HG03097 (cell line): ENCODE results near the gene RASGRP4.

Source experiments
- ATAC-seq: cut with Tn5 transposase; IDR thresholded peaks from one replicate; pipeline ENCODE4 v1.9.1; 2021; ENCODE audit not compliant: unreplicated experiment, low FRiP score

RASGRP4 gene

GRCh38 chr19:38391911-38392464, 34.0 kb downstream of the RASGRP4 start:
- no peak for ATAC-seq

GRCh38 chr19:38389957-38390924, 35.8 kb downstream of the RASGRP4 start:
- no peak for ATAC-seq

- ATAC-seq = no peak
Measured at GRCh38 chr19:38389101-38389925, 36.7 kb downstream of the RASGRP4 start.

- ATAC-seq = no peak
Measured at GRCh38 chr19:38388349-38389100, 37.5 kb downstream of the RASGRP4 start, which contains the start of gene SPRED3. Gene SPRED3 (plus strand): TSS chr19:38388697. CDS start chr19:38390303, 1,606 bp downstream.

- no peak for ATAC-seq
Measured at GRCh38 chr19:38387550-38388348, 38.3 kb downstream of the RASGRP4 start, which contains the start of gene GGN. Gene GGN (minus strand): TSS chr19:38388034. CDS start chr19:38387261, 773 bp downstream.

GRCh38 chr19:38386971-38387549, 39.0 kb downstream of the RASGRP4 start:
- no peak for ATAC-seq

- ATAC-seq = no peak
Measured at GRCh38 chr19:38386300-38386970, 39.6 kb downstream of the RASGRP4 start.

GRCh38 chr19:38385804-38386257, 40.2 kb downstream of the RASGRP4 start:
- no peak for ATAC-seq

GRCh38 chr19:38385057-38385803, 40.8 kb downstream of the RASGRP4 start:
- no peak for ATAC-seq

- ATAC-seq = no peak
Measured at GRCh38 chr19:38384209-38385027, 41.6 kb downstream of the RASGRP4 start.

GRCh38 chr19:38383743-38384142, 42.3 kb downstream of the RASGRP4 start:
- ATAC-seq = no peak

- ATAC-seq = no peak
Measured at GRCh38 chr19:38383184-38383583, 42.8 kb downstream of the RASGRP4 start.

GRCh38 chr19:38381138-38381537, 44.9 kb downstream of the RASGRP4 start:
- ATAC-seq = no peak

- ATAC-seq = no peak
Measured at GRCh38 chr19:38378866-38379265, 47.2 kb downstream of the RASGRP4 start.

GRCh38 chr19:38377052-38377451, 49.0 kb downstream of the RASGRP4 start:
- no peak for ATAC-seq

- no peak for ATAC-seq
Measured at GRCh38 chr19:38376576-38376975, 49.4 kb downstream of the RASGRP4 start.

- no peak for ATAC-seq
Measured at GRCh38 chr19:38375748-38376147, 50.3 kb downstream of the RASGRP4 start.
